GM18873 (cell line): ENCODE measurements around the gene B4GALT1.

ENCODE experiments used
- ATAC-seq: cut with Tn5 transposase; IDR thresholded peaks from one replicate; pipeline ENCODE4 v1.9.1; 2021; ENCODE audit warnings: mild to moderate bottlenecking, moderate library complexity, moderate number of reproducible peaks; ENCODE audit not compliant: unreplicated experiment, low FRiP score

The B4GALT1 gene

GRCh38 chr9:33143241-33143661 is 23.9 kb downstream of the B4GALT1 start:
- ATAC-seq: no peak

DNA sequence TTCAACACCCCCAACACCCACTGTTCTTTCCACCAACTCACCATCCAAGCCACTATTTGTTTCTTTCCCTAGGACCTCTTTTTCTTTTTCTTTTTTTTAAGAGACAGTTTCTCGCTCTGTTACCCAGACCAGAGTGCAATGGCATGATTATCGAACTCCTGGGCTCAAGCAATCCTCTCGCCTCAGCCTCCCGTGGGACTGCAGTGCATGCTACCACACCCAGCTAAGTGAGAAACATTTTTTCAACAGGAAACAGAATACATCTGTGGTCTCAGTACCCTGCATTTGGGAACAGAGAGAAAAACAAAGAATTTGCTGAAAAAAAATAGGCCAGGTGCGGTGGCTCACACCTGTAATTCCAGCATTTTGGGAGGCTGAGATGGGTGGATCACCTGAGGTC is 24.6 kb downstream of the B4GALT1 start:
- ATAC-seq: no peak

DNA sequence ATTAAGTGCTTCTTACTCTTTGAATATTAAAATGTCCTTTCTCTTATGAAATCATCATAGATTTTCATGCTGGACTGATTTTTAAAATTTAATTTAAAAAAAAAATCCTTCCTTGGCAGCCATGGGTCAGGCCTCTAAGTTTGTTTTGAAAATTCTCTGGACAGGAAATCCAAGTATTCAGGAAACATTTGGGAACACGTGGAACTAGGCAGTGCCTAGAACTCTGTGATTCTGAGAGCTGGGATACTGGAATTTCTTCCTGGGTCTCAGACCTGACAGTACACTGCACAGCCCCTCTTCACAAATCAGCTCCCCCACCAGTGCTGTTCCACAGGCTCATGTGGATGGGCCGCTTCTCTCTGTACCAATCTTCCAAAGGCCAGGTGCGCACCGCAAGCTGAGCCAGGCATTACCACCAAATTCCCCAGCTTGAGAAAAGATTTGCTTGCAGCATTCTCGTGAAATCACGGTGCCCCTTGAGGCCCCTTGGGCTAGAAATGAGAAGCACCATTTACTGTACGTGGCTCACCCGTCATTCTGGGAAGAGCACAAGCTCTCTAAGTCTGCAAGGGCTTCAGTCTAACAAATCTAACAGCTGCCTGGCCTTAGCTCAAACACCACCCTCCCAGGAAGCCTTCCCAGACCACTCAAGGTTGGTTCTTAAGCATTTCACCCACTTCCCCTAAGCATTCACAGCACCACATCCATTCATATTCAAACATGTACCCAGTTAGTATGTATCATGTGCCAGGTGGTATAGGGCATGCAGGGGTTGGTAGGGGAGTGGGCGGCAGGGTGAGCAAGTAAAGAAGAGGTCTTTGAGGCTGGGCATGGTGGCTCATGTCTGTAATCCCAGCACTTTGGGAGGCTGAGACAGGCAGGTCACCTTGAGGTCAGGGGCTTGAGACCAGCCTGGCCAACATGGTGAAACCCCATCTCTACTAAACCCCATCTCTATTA is 26.5 kb downstream of the B4GALT1 start:
- ATAC-seq: no peak

GRCh38 chr9:33139421-33140228 is 27.5 kb downstream of the B4GALT1 start:
- ATAC-seq: no peak

DNA sequence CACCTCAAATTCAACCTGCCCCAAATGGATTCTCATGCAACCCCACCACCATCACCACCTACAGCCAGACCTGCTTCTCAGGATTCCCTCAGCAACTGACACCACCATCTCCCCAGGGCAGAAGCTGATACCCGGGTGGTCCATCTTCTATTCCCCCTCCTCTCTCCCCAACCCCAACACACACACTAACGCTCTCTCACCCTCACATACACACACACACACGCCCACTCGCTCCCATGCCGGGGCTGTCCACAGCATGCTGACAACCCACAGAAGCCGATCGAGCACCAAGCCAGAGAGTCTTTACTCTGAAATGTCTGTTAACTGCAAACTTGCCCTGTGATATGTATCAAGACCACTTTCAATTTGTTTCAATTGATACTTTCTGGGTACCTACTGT is 28.4 kb downstream of the B4GALT1 start:
- ATAC-seq: no peak

DNA sequence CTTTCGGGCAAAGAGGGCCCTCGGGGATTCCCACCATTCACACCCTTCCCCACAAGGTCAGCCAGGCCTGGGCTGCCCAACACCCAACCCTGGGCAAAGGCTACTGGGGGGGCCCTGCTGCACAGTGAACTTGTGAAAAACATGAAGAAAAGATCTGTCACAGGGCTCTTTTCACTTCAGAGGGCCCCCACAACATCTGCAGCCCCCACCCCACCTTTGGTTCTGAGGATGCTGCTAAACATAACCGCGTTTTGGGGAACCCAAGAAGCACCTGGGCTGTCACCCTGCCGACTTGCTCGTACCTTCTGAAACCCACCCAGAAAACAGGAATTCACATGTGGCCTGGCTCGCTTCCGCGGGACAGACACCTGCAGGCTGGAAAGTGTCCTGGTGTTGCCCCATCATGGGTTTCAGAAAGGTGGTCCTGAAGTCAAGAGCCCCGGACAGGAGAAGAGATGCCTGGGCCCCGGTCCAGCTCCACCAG is 29.3 kb downstream of the B4GALT1 start:
- no peak for ATAC-seq

DNA sequence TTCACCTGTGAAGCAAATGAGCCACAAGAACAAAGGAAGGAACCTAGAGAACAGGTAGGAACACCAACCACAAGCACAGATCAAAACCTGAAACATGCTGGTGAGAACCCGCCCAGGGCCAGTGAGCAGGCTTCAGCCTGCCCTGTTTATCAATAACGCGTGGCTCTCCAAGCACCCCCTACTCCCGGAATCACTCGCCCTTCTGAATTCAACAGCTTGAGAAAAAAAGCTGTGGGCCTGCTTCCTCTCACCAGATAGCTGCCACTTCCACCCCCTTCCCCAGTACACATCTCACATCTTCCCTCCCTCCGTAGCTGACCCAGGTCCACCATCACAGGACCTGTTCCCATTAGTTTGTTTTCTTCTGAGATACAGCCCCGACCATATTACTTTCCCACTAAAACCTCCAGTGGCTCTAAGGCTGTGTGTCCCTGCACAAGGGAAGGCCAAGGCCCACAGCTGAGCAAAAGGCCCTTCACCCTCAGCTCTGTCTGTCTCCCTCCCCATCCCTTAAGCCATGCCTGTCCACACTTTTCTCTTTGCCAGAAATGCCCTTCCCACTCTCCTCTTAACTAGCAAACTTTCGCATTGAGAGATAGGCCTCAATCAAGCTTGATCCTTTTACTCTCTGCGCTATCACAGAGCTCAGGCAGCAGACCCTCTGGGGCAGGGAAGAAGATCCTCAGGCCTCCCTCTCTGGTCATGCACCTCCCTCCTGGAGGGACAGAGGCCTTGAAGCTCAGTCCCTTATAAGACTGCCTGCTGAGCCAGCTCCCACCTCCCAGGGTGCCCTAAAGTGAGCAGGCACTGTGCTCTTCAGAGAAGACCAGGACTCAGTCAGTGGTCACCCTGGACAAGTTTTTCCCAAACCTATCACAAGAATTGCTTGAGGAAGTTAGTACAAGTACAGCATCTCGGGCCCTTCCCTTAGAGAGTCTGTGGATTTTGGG is 30.1 kb downstream of the B4GALT1 start:
- ATAC-seq: no peak

DNA sequence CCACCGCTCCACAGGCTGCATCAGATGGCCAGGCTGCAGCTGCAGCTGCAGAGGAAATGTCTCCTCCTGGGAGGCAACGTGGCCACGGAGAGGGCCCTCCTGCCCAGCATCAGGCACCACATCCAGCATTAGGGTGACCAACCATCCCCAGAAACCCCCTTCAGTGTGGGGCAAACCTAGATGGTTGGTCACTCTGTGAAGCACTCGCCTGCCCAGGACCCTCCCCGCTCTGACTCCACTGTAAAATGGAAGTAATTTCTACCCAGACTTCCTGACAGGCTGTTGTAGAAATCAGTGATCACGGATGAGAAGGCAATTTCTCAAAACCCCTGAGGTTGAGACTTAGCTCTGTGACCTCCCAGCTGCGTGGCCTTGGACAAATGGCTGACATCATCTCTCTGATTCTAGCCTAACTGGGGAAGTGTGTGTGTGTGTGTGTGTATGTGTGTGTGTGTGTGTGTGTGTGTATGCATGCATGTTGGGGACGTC is 31.6 kb downstream of the B4GALT1 start:
- ATAC-seq: no peak

- ATAC-seq: no peak
Measured at GRCh38 chr9:33135031-33135461, 32.1 kb downstream of the B4GALT1 start.

DNA sequence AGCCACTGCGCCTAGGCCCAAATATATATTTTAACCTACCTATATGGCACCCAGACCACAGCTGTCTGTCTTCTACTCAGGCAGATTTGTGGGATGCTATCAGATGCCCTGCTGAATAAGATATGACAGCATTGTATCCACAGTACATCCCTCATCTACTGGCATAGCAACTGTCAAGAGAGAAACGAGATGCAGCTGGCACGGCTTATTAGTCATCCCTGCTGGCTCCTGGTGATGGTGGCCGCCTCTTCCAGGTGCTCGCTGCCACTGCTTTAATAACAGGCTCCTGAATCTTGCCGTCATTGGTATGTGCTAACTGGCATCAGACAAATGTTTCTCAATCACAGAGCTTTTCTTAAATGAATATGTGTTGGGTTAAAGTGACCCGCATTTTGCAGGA is 34.0 kb downstream of the B4GALT1 start:
- ATAC-seq: no peak

- ATAC-seq: no peak
Measured at GRCh38 chr9:33131790-33132772, 35.1 kb downstream of the B4GALT1 start.

DNA sequence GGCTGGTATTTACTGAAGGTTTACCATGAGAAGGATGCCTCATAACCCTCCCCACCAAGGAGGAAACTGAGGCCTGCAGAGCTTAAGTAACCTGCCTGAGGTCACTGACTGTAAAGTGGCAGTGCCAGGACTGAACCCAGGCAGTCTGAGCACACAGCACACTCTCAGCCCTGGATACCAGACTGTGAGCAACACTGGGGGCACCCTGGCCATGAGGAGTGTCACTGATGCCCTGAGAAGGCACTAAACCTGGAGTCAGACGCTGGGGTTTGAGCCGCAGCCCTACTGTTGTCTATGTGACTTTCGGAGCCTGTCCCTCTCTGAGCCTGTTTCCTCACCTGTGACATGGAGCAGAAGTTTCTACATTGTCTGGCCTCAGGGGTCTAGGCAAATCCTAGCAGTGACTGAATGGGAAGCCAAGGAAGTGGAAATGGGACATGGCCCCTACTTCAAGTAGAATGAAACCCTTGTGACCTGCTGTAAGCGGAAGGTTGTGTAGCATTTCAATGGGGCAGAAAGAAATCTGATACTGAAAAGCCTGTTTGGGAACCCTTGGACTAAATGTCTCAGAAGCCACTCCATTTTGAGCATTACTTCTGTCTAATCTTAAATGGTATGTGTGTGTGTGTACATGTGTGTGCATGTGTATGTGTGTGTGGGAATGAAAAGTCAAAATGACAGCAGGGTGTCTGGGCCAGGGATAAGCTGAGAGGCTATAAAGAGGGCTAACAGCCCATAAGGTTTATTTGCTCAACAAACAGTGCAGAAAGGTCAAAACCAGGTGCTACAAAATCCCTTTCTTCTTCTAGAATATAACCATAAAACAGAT is 36.0 kb downstream of the B4GALT1 start:
- ATAC-seq: no peak

DNA sequence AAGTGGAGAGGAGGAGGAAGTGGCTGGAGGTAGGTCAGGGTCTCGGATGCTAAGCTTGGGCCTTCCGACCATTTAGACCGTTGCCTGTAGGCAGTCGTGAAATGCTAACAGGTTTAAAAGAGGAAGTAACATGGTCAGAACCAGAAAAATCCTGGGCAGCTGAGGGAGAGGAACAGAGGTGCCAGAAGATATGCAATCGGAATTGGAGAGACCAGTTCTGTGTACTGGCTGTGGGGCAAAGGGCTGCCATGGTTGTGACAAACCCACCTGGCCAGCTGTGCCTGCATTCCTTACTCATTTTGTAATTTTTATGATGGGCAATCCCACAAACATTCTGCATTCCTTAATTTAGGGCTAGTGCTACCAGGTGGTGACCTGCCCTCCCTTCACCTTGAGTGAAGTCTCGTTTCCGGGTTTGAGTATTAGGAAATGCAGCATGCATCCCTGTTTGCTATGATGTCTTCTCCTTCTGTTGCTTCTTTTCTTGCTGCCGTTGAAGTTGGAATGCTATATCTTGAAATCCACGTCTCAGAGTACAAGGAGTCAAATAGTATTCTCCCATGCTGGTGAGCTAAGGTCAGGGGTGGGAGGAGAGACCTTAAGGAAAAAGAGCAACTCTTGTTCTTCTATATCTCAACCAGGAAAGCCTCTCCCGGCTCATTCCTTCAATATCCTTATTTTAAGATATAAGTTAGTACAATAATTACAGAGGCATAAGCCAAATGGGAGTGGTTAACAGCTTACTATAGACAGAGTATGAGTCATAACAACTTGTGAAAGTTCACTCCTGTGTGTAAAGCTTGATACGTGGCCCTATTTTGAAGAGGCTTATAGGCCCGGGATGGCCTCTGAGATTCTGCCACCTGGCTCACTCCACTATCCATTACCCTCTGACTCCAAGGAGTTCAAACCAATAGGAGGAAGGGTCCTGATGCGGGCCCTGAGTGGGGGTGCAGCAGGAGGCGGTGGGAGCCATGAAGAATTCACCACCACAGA is 37.0 kb downstream of the B4GALT1 start:
- peak; percentile 81 for ATAC-seq

GRCh38 chr9:33129251-33129885 is 37.8 kb downstream of the B4GALT1 start:
- ATAC-seq: no peak

DNA sequence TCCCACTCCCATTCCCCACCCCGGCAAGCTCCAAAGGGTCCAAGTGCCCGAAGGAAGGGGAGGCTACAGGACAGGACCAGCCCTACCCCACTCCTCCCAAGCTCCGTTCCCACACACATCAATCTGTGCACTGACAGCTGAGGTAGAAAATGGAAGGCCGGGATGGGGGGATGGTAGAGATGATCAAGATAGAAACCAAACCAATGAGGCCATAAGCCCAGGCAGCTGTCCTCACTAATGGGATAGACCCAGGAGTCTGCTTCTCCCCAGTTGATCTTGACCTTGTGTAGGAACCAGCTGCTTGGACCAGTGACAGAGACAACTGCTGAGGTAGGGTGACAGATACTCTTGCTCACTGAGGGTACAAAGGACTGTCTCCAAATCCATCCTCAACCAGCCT is 38.6 kb downstream of the B4GALT1 start:
- no peak for ATAC-seq

DNA sequence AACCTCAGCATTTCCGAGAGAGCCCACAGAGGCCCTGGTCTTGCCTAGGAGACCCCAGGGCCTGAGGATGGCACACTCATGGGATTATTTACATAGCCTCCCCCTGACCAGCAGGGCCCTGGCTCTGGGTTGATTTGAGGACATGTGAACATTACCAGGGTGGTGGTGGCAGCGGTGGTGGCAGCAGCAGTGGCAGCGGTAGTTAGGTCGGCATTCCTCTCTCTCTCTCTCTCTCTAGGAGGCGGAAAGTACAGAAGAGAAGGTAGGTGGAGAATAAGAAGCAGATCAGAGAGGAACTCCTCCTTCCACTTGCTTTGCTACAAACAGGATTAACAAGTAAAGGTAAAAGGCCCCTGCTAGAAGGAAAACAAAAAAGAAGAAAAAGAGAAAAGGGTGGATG is 39.3 kb downstream of the B4GALT1 start:
- ATAC-seq: no peak
